Activated CD8-positive, alpha-beta memory T cell treated with anti-CD3 and anti-CD28 coated beads for 36 hours (primary cell): ENCODE results near the gene NOBOX. TPM values are rescaled to one million over a fixed set of nuclear protein-coding genes. Genes with fewer than 3 reads are reported as not detected.
"Not testable (repeated sequence)": the region's sequence is repeated elsewhere in the genome, so short reads cannot be mapped to it uniquely, and the experiment has no call there.

Experiments
- CTCF ChIA-PET: fragments of 350-600 bp; sonication (Branson Sonifier 250); formaldehyde crosslinking; loops from one replicate; lab custom pipeline; 2021; ENCODE audit warnings: antibody characterized with exemption; lab: Charles Lee
- POLR2A ChIA-PET: fragments of 350-600 bp; sonication (Branson Sonifier 250); formaldehyde crosslinking; loops from one replicate; lab custom pipeline; 2021; ENCODE audit warnings: antibody characterized with exemption; lab: Charles Lee
- total RNA-seq, 2 experiments: library from RNA; stranded (reverse); gene quantifications; one replicate each; pipeline ENCODE4 v1.2.3, GENCODE V29; 2021

NOBOX gene
- total RNA-seq, 2 experiments from 2014 or later, result not detected

- ChIA-PET CTCF (no interaction called here), POLR2A (no interaction called here)
These were observed 5.2 kb downstream of the NOBOX start for GRCh38 chr7:144398291-144398690.

- CTCF ChIA-PET, result no interaction called here
- POLR2A ChIA-PET, result no interaction called here
These were observed 6.4 kb downstream of the NOBOX start for GRCh38 chr7:144397086-144397485.

- POLR2A ChIA-PET, result interaction anchor here (0.6 kb wide), 1 partner anchor 444 kb away, joined by 5 read pairs; the partner anchor contains the start of gene TPK1
- CTCF ChIA-PET, result interaction anchor here (0.9 to 1.2 kb wide), 2 partner anchors 8 to 14 kb away, joined by 4 read pairs; no protein-coding TSS in a partner anchor
These were observed 11.7 kb downstream of the NOBOX start for GRCh38 chr7:144391823-144392255.

DNA sequence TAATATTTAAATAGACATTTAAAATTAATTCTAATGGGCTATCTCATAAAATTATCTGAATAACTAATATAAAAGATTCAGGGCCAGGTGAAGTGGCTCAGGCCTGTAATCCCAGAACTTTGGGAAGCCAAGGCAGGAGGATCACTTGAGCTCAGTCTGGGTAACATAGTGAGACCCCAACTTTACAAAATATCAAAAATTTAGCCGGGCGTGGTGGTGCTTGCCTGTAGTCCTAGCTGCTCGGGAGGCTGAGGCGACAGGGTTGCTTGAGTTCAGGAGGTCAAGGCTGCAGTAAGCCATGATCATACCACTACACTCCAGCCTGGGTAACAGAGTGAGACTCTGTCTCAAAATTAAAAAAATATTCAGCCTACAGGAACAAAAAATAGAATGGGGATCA, 12.5 kb downstream of the NOBOX start:
- CTCF ChIA-PET, result interaction anchor here (1.2 kb wide), 1 partner anchor 8 kb away, joined by 4 read pairs; no protein-coding TSS in a partner anchor
- POLR2A ChIA-PET, result no interaction called here

DNA sequence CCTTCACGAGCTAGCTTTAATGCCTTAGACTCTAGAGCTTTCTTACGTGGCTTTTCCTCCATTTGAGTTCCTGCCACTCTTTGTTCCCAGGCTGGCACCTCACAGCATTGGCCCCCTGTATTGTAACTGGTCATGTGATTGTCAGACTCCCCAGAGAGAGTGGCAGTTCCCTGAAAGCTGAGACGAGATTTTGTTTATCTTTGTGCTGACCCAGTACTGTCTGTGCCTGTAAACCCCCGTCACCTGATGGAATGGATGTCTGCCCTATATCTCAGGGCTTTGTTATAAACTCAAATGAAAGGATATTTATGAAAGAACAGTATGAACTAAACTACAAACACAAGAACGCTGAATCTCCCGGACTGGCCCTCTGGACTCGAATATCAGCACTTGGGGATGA, 13.0 kb downstream of the NOBOX start:
- ChIA-PET POLR2A (no interaction called here), CTCF (no interaction called here)

DNA sequence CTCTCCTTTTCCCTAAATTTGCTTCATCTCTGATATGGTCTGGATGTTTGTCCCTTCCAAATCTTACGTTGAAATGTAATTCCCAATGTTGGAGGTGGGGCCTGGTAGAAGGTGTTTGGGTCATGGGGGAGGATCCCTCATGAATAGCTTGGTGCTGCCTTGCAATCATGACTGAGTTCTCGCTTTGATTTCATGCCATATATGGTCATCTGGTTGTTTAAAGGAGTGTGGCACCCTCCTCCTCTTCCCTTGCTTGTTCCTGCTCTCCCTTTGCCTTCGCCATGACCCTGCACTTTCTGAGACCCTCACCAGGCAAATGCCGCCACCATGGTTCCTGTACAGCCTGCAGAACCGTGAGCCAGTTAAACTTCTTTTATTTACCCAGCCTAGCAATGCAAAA, 14.5 kb downstream of the NOBOX start:
- ChIA-PET POLR2A (no interaction called here), CTCF (no interaction called here)

DNA sequence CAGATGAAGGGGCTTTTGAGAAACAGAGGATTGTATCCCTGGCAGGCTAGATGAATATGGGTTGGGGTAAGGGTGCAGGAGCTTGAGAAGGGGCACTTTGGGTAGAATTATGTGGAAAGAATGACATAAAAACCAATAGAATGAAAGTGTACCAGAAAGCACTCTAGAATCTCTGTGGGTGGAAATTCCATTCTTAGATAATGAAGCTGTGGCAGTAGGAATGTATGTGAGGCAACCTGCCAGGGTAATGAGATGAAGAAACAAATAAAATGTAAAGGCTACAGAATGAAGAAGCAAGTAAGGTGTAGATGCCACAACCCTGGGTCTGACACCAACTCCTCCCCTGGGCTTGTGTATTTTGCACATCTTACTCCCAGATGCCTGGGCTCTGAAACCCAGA, 16.8 kb downstream of the NOBOX start:
- POLR2A ChIA-PET, result no interaction called here
- CTCF ChIA-PET, result no interaction called here

- CTCF ChIA-PET, result no interaction called here
- POLR2A ChIA-PET, result interaction anchor here (0.5 kb wide), 1 partner anchor 63 kb away, joined by 4 read pairs; no protein-coding TSS in a partner anchor
These were observed 18.8 kb downstream of the NOBOX start for GRCh38 chr7:144384555-144385245.

GRCh38 chr7:144384071-144384470, 19.4 kb downstream of the NOBOX start:
- CTCF ChIA-PET, result interaction anchor here (1.3 kb wide), 1 partner anchor 8 kb away, joined by 4 read pairs; no protein-coding TSS in a partner anchor
- POLR2A ChIA-PET, result no interaction called here

DNA sequence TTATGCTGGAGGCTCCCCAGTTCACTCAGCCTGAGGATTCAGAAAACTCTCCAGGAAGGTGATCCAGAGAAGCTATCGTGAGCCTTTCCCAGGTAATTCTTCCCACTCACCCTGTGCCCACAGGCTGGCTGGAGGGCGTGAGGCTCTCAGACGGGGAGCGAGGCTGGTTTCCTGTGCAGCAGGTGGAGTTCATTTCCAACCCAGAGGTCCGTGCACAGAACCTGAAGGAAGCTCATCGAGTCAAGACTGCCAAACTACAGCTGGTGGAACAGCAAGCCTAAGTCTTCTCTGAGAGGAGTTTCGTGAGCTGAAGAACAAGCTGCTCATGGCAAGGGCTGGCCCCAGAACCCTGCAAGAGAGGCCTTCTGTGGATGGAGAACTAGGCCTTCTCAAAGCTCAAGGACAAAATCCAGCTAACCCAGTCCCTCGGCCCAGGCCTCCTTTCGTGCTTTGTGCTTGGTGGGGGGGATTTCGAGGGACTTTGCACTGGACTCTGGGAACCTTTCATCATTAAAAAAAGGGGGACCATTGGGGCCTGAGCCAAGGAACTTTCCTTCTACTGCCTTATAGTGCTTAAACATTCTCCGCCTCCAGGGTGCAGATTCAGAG, 23.6 kb downstream of the NOBOX start:
- CTCF ChIA-PET, result no interaction called here
- POLR2A ChIA-PET, result no interaction called here

DNA sequence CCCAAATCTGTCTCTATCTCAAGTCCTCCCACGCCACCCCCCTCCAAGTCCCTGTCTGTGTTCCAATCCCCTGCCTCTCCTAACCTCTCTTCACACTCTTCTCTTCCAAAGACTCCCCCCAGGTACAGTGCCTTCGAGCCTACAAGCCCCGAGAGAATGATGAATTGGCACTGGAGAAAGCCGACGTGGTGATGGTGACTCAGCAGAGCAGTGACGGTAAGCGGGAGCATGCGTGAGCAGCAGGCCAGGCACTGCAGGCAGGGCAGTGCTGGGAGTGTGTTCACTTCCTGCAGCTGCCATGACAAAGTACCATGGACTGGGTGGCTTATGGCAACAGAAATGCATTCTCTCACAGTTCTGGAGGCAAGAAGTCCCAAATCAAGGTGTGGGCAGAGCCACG, 24.8 kb downstream of the NOBOX start:
- ChIA-PET POLR2A (no interaction called here), CTCF (interaction anchor here (1.1 kb wide), 1 partner anchor 13 kb away, joined by 4 read pairs; no protein-coding TSS in a partner anchor)

- CTCF ChIA-PET, POLR2A ChIA-PET: not testable (repeated sequence)
These were observed 34.3 kb downstream of the NOBOX start for GRCh38 chr7:144369221-144369620.

DNA sequence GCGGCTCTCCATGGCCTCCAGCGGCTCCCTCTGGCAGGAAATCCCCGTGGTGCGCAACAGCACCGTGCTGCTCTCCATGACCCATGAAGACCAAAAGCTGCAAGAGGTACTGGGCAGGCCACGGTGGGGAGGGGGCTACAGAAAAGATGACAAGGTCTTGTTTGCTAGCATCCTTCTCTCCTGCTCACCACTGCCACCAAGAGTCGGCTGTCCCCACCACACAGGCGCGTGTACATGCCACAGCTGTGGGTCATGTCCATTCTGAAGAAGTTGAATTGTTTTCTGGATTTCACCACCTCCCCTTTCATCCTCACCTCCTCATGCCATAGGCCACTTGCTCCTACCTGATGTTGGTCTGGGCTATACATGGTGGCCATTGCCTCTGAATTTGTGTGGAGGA, 36.2 kb downstream of the NOBOX start:
- POLR2A ChIA-PET, CTCF ChIA-PET: not testable (repeated sequence)

GRCh38 chr7:144365523-144365922, 38.0 kb downstream of the NOBOX start:
- POLR2A ChIA-PET, CTCF ChIA-PET: not testable (repeated sequence)

- CTCF ChIA-PET, POLR2A ChIA-PET: not testable (repeated sequence)
These were observed 41.4 kb downstream of the NOBOX start for GRCh38 chr7:144362061-144362460.

- POLR2A ChIA-PET, CTCF ChIA-PET: not testable (repeated sequence)
These were observed 46.6 kb downstream of the NOBOX start for GRCh38 chr7:144356860-144357259.

GRCh38 chr7:144356185-144356584, 47.3 kb downstream of the NOBOX start:
- POLR2A ChIA-PET, CTCF ChIA-PET: not testable (repeated sequence)

DNA sequence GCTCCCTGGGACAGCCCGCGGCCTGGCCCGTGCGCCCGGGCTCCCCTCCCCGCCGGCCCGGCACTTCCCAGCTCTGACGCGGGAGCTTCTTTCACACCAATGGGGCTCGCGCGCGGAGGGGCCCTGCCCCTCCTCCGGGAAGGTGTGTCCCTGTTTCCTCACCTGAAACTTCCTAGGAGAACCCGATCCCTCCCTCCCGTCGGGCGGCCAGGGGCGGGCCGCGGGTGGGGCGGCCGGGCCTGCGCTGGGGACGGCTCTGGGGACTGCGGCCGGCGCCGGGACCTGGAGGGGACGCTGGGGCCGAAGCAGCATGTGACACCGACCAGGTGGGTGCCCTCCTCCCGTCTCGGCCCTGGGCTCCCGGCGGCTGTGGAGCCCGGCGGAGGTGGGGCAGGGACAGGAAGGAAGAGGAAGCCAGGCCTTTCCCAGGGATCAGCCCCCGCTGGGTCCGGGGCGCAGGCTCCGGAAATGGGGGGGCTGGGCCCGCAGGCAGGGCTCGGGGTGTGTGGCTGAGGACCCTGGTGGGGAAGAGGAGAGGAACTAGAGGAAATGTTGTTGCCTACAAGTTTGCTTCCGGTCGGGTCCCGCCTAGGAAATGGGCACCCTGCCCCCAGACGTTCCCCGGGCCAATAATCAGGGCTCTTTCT, 48.2 kb downstream of the NOBOX start, which contains the start of gene ARHGEF5:
TSS of gene ARHGEF5 (plus strand) at position 227 of the 647 bp plus-strand sequence. CDS start 7,268 bp downstream, outside the sequence.
- POLR2A ChIA-PET, CTCF ChIA-PET: not testable (repeated sequence)

- POLR2A ChIA-PET, CTCF ChIA-PET: not testable (repeated sequence)
These were observed 51.8 kb downstream of the NOBOX start for GRCh38 chr7:144351667-144352066.

GRCh38 chr7:144348625-144349024, 54.9 kb downstream of the NOBOX start:
- POLR2A ChIA-PET, CTCF ChIA-PET: not testable (repeated sequence)
